ENCODE measurements around the gene CDK4.

CDK4 gene

DNA sequence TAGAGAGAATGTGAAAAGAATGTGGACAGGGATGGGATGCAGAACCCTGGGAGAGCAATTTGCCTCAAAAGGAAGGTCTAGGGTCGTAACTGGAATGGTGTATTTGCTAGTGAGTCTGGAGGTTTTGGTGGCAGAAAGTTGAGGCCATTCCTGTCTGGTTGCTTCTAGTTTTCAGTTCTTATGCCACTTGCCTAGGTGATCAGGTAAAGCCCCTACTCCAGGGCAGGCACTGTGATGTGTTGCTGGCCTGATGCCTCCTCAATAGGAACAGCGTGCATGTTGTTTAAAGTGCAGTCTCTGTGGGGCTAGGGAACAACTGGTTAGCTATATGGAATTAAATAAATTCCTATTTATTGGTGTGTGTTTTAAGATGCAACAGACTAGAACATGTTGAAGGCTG is 51.8 kb downstream of the CDK4 start:
- no peak for DNase-seq (ENCODE audit: low read depth)

DNA sequence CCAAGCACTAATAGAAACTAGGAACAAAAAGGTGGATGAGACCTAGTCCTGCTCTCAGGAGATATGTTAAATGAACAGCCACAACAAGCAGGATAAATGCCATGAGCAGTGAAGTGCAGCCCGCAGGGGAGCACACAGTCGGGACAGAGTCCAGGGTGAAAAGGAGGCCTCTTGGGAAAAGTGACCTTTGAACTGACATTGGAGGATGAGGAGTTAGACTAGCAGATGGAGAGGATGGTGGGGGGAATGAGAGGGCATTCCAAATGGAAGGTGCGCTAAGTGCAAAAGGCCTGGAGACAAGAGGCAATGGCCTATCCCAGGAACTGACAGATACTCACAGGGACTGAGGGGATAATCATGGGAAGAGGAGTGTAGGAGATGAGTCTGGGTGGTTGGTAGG is 53.7 kb downstream of the CDK4 start:
- DNase-seq (ENCODE audit: low read depth): no peak
